Esophagus squamous epithelium (tissue), 5 donors: ENCODE measurements around the gene LRRC3C. TPM values are rescaled to one million over a fixed set of nuclear protein-coding genes. Genes with fewer than 3 reads are reported as not detected.

Source experiments
- DNase-seq: peaks from one replicate; lab custom pipeline; 2025; lab: John Stamatoyannopoulos, UW
- H3K27ac ChIP-seq, 4 donors: fragments of 200-600 bp; sonication (generic); one replicate each; pipeline ENCODE4 v1.5.1; 2016 to 2019; ENCODE audit warnings: mild to moderate bottlenecking in 1 of 4
- H3K27me3 ChIP-seq, 4 donors: fragments of 200-600 bp; sonication (generic); 1 replicate in 3 of 4; 2 replicates in 1 of 4; pipeline versions ENCODE4 v1.5.1 to v1.6.0; 2017 to 2021; ENCODE audit warnings: antibody characterized with exemption in 1 of 4
- H3K36me3 ChIP-seq, 3 donors: fragments of 200-600 bp; sonication (generic); one replicate each; pipeline ENCODE4 v1.5.1; 2016 to 2019
- H3K4me1 ChIP-seq, 3 donors: fragments of 200-600 bp; sonication (generic); one replicate each; pipeline ENCODE4 v1.5.1; 2017 to 2019
- H3K4me3 ChIP-seq, 4 donors: fragments of 200-600 bp; sonication (generic); 1 replicate in 3 of 4; 2 replicates in 1 of 4; pipeline ENCODE4 v1.5.1; 2016 to 2019; ENCODE audit warnings: mild to moderate bottlenecking in 2 of 4, moderate library complexity in 1 of 4
- H3K9me3 ChIP-seq, 3 donors: fragments of 200-600 bp; sonication (generic); one replicate each; pipeline ENCODE4 v1.5.1; 2016 to 2019
- CTCF ChIP-seq, 6 experiments: fragments of 450-650 bp in 4 of 6; fragments of 200-600 bp in 2 of 6; sonication (generic) in 2 of 6; IDR thresholded peaks; one replicate each; pipeline ENCODE4 v1.5.1; 2016 to 2019; ENCODE audit warnings: antibody characterized with exemption in 6 of 6, mild to moderate bottlenecking in 4 of 6, moderate library complexity in 4 of 6
- POLR2A ChIP-seq, 4 donors: fragments of 450-650 bp; IDR thresholded peaks; one replicate each; pipeline ENCODE4 v1.6.1; 2017; ENCODE audit warnings: antibody characterized with exemption in 4 of 4, mild to moderate bottlenecking in 4 of 4, moderate library complexity in 3 of 4
- WGBS, 2 donors: methylation state at CpG; one replicate each; pipeline ENCODE4 v1.1.5; 2018; 5-methylcytosine and 5-hydroxymethylcytosine counted together
- intact Hi-C: fragments of 100-400 bp; cut with DNase I; formaldehyde crosslinking; loops from one replicate; pipeline ENCODE4 v1.15.0; 2022
- total RNA-seq, 4 donors: library from RNA; depleted of rRNA; stranded (reverse); fragments of >200 nt; gene quantifications; one replicate each; pipeline ENCODE4 v1.1.0, GENCODE V29; 2016
- donor health status: DM: yes; HTN: yes; CAD: no.

The LRRC3C gene
- total RNA-seq, 4 donors from 2014 or later: not detected

GRCh38 chr17:39908789-39909352 lies 18.7 kb upstream of the LRRC3C start:
- no peaks in the 10 kb centered on the region for H3K4me1 ChIP-seq
- WGBS, 2 donors: 83 to 85% methylated on average over 4 to 5 of the region's 6 CpGs
- no peak for DNase-seq

GRCh38 chr17:39913989-39914388 lies 13.5 kb upstream of the LRRC3C start:
- Histone ChIP-seq H3K27me3 (no peaks in the 10 kb centered on the region), H3K4me3 (no peak overlapping the region), H3K4me1 (no peaks in the 10 kb centered on the region), H3K27ac (no peak overlapping the region), H3K36me3 (peaks cover 0 to 30% (median 2%) of the 10 kb centered on the region in 3 donors), H3K9me3 (no peaks in the 10 kb centered on the region)
- TF ChIP-seq CTCF (IDR thresholded peaks at IDR 0.05): no peak
- TF ChIP-seq POLR2A (IDR thresholded peaks at IDR 0.05): no peak
- intact Hi-C loops: no loop called here
- WGBS, 2 donors: 79 to 87% methylated on average over 3 of the region's 3 CpGs
- DNase-seq: no peak

More at GRCh38 chr17:39908789-39909352, 18.7 kb upstream of the LRRC3C start:
- TF ChIP-seq POLR2A (IDR thresholded peaks at IDR 0.05) (no peak), CTCF (IDR thresholded peaks at IDR 0.05) (no peak)
- Histone ChIP-seq H3K27ac (no peak overlapping the region), H3K27me3 (no peaks in the 10 kb centered on the region), H3K36me3 (peaks cover 0 to 24% (median 0%) of the 10 kb centered on the region in 3 donors), H3K4me3 (no peak overlapping the region), H3K9me3 (no peaks in the 10 kb centered on the region)
- intact Hi-C loops: no loop called here

GRCh38 chr17:39915559-39915958 lies 12.0 kb upstream of the LRRC3C start:
- TF ChIP-seq POLR2A (IDR thresholded peaks at IDR 0.05) (no peak), CTCF (IDR thresholded peaks at IDR 0.05) (no peak)
- H3K4me1 ChIP-seq: peaks cover 0 to under 1% (median 0%) of the 10 kb centered on the region in 3 donors
- no peaks in the 10 kb centered on the region for H3K9me3 ChIP-seq
- H3K36me3 ChIP-seq: peaks cover 0 to 30% (median 5%) of the 10 kb centered on the region in 3 donors
- no peak for DNase-seq
- no peaks in the 10 kb centered on the region for H3K27me3 ChIP-seq
- intact Hi-C loops: no loop called here
- no peak overlapping the region for H3K4me3 ChIP-seq
- 63 to 74% methylated on average over 4 of the region's 4 CpGs for WGBS, 2 donors
- H3K27ac ChIP-seq: no peak overlapping the region

GRCh38 chr17:39916918-39917317 lies 10.6 kb upstream of the LRRC3C start:
- intact Hi-C loops: no loop called here
- Histone ChIP-seq H3K27me3 (no peaks in the 10 kb centered on the region), H3K9me3 (no peaks in the 10 kb centered on the region), H3K4me1 (peaks cover 0 to 14% (median 3%) of the 10 kb centered on the region in 3 donors), H3K36me3 (peaks cover 2 to 42% (median 5%) of the 10 kb centered on the region in 3 donors), H3K4me3 (no peak overlapping the region), H3K27ac (no peak overlapping the region)
- TF ChIP-seq CTCF (IDR thresholded peaks at IDR 0.05): no peak
- no peak for TF ChIP-seq POLR2A (IDR thresholded peaks at IDR 0.05)
- DNase-seq: no peak
- 83 to 91% methylated on average over 7 of the region's 7 CpGs for WGBS, 2 donors

- WGBS, 2 donors: 86 to 98% methylated on average over 7 to 8 of the region's 9 CpGs
Observed at GRCh38 chr17:39919087-39919683, 8.3 kb upstream of the LRRC3C start.

More at GRCh38 chr17:39919087-39919683, 8.3 kb upstream of the LRRC3C start:
- no peak for TF ChIP-seq CTCF (IDR thresholded peaks at IDR 0.05)
- no peak for TF ChIP-seq POLR2A (IDR thresholded peaks at IDR 0.05)
- Histone ChIP-seq H3K27me3 (no peaks in the 10 kb centered on the region), H3K4me3 (no peak overlapping the region), H3K36me3 (peaks cover 15 to 57% (median 24%) of the 10 kb centered on the region in 3 donors), H3K27ac (no peak overlapping the region), H3K9me3 (no peaks in the 10 kb centered on the region), H3K4me1 (peaks cover 0 to 23% (median 6%) of the 10 kb centered on the region in 3 donors)
- intact Hi-C loops: no loop called here
- DNase-seq: no peak
